ENCODE results near the gene PLEKHM3.

Gene PLEKHM3

GRCh38 chr2:207938886-207939285 is 86.4 kb downstream of the PLEKHM3 start:
- Histone ChIP-seq H3K27me3 (replicated peaks; ENCODE audit: control insufficient read depth, insufficient read depth, low read length) (no peaks in the 10 kb centered on the region), H3K36me3 (ENCODE audit: control insufficient read depth, insufficient read depth, low read length) (no peaks in the 10 kb centered on the region), H3K4me3 (replicated peaks; ENCODE audit: low read depth, low read length) (no peak overlapping the region)
- DNase-seq (ENCODE audit: extremely low read depth, insufficient read length), result no peak
- TF ChIP-seq CTCF (IDR thresholded peaks at IDR 0.05; ENCODE audit: insufficient read depth, low read length, poor library complexity, severe bottlenecking), result no peak

- DNase-seq (ENCODE audit: extremely low read depth, insufficient read length), result no peak
- Histone ChIP-seq H3K36me3 (ENCODE audit: control insufficient read depth, insufficient read depth, low read length) (no peaks in the 10 kb centered on the region), H3K27me3 (replicated peaks; ENCODE audit: control insufficient read depth, insufficient read depth, low read length) (no peaks in the 10 kb centered on the region), H3K4me3 (replicated peaks; ENCODE audit: low read depth, low read length) (no peak overlapping the region)
- TF ChIP-seq CTCF (IDR thresholded peaks at IDR 0.05; ENCODE audit: insufficient read depth, low read length, poor library complexity, severe bottlenecking), result no peak
These were observed 86.9 kb downstream of the PLEKHM3 start for GRCh38 chr2:207938415-207938814.

GRCh38 chr2:207937823-207938222 is 87.5 kb downstream of the PLEKHM3 start:
- Histone ChIP-seq H3K4me3 (replicated peaks; ENCODE audit: low read depth, low read length) (no peak overlapping the region), H3K27me3 (replicated peaks; ENCODE audit: control insufficient read depth, insufficient read depth, low read length) (no peaks in the 10 kb centered on the region), H3K36me3 (ENCODE audit: control insufficient read depth, insufficient read depth, low read length) (no peaks in the 10 kb centered on the region)
- no peak for DNase-seq (ENCODE audit: extremely low read depth, insufficient read length)
- TF ChIP-seq CTCF (IDR thresholded peaks at IDR 0.05; ENCODE audit: insufficient read depth, low read length, poor library complexity, severe bottlenecking), result no peak

- Histone ChIP-seq H3K36me3 (ENCODE audit: control insufficient read depth, insufficient read depth, low read length) (no peaks in the 10 kb centered on the region), H3K4me3 (replicated peaks; ENCODE audit: low read depth, low read length) (no peak overlapping the region), H3K27me3 (replicated peaks; ENCODE audit: control insufficient read depth, insufficient read depth, low read length) (no peaks in the 10 kb centered on the region)
- DNase-seq (ENCODE audit: extremely low read depth, insufficient read length), result no peak
- no peak for TF ChIP-seq CTCF (IDR thresholded peaks at IDR 0.05; ENCODE audit: insufficient read depth, low read length, poor library complexity, severe bottlenecking)
These were observed 88.1 kb downstream of the PLEKHM3 start for GRCh38 chr2:207937253-207937652.

- H3K4me3 ChIP-seq (replicated peaks; ENCODE audit: low read depth, low read length), result no peak overlapping the region
- no peaks in the 10 kb centered on the region for H3K36me3 ChIP-seq (ENCODE audit: control insufficient read depth, insufficient read depth, low read length)
- no peak for DNase-seq (ENCODE audit: extremely low read depth, insufficient read length)
- TF ChIP-seq CTCF (IDR thresholded peaks at IDR 0.05; ENCODE audit: insufficient read depth, low read length, poor library complexity, severe bottlenecking), result no peak
- H3K27me3 ChIP-seq (replicated peaks; ENCODE audit: control insufficient read depth, insufficient read depth, low read length), result no peaks in the 10 kb centered on the region
These were observed 88.9 kb downstream of the PLEKHM3 start for GRCh38 chr2:207936380-207936779.

GRCh38 chr2:207935991-207936370 is 89.3 kb downstream of the PLEKHM3 start:
- Histone ChIP-seq H3K27me3 (replicated peaks; ENCODE audit: control insufficient read depth, insufficient read depth, low read length) (no peaks in the 10 kb centered on the region), H3K36me3 (ENCODE audit: control insufficient read depth, insufficient read depth, low read length) (no peaks in the 10 kb centered on the region), H3K4me3 (replicated peaks; ENCODE audit: low read depth, low read length) (no peak overlapping the region)
- DNase-seq (ENCODE audit: extremely low read depth, insufficient read length), result no peak
- TF ChIP-seq CTCF (IDR thresholded peaks at IDR 0.05; ENCODE audit: insufficient read depth, low read length, poor library complexity, severe bottlenecking), result no peak

Measured in GM06990 (cell line).